ENCODE measurements around the gene STARD3.

DNA sequence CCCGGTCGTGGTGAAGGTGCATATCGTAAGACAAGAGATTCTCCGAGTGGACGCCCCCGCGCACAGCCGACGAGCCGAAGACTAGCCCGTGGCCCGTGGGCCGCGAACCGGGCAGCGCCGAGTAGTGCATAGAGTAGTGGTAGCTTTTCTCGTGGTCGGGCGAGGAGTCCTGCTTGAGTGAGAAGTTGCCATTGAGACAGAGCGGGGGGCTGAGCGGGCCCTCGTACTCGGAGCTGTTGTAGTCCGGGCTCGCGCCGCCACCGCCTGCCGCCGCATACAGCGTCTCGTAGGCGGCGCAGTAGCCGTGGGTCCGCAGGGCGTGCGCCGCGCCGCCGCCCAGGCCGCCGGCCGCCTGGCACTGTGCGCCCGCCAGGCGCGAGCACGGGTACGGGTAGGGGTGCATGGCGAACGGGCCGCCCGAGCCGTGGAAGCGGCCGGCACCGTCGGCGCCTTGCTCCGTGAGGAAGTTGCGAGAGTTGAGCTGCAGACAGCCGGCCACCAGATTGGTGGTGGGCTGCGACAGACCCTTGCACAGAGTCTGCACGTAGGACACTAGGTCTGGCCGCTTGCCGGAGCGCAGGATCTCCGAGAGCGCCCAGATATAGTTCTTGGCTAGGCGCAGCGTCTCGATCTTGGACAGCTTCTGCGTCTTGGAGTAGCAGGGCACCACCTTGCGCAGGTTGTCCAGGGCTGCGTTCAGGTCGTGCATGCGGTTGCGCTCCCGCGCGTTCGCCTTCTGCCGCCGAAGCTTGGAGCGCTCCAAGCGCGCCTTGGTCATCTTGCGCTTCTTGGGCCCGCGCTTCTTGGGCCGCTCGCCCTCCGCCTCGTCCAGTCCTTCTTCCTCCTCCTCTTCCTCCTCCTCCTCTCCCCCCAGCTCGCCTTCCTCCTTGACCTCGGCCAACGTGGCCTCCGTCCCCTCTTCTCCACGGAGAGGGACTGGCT lies 31.2 kb upstream of the STARD3 start:
- TF ChIP-seq POLR2AphosphoS5 (IDR thresholded peaks at IDR 0.05), result no peak
- TF ChIP-seq, protein P1, sequence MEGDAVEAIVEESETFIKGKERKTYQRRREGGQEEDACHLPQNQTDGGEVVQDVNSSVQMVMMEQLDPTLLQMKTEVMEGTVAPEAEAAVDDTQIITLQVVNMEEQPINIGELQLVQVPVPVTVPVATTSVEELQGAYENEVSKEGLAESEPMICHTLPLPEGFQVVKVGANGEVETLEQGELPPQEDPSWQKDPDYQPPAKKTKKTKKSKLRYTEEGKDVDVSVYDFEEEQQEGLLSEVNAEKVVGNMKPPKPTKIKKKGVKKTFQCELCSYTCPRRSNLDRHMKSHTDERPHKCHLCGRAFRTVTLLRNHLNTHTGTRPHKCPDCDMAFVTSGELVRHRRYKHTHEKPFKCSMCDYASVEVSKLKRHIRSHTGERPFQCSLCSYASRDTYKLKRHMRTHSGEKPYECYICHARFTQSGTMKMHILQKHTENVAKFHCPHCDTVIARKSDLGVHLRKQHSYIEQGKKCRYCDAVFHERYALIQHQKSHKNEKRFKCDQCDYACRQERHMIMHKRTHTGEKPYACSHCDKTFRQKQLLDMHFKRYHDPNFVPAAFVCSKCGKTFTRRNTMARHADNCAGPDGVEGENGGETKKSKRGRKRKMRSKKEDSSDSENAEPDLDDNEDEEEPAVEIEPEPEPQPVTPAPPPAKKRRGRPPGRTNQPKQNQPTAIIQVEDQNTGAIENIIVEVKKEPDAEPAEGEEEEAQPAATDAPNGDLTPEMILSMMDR (IDR thresholded peaks at IDR 0.05), result no peak
